ENCODE results near the gene PEAK3.

DNA sequence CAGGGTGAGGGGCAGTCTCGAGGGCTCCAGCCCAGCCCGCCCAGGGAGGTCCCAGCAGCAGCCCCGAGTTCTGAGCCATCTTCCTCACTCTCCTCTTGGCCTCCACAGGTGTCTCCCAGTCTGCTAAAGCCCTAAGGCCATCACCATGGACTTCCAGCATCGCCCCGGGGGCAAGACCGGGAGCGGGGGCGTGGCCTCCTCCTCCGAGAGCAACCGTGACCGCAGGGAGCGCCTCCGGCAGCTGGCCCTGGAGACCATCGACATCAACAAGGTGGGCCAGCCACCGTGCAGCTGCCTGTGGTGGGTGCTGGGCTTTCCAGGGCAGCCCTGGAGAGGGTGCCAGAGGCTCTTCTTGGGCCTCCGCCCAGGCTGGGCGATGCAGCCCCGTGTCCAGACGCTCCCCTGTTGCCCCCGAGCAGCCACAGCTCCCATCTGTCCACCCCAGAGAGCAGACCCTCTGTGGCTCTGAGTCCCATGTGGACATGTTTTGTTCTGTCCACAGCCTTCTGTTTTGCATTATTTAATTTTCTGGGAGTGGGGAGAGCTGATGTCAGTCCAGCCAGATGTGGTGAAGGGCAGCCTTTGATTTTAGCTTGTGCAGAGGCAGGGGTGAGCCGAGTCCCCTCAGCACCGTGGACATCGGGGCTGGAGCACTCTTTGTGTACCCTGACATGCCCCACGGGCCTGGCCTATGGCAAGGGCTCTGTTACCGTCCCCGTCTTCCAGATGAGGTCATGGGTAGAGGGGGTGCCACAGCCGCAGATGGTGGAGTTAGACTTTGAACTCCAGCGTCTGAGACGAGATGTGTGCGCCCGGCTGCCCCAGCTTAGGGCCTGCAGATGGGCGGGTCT is 38.5 kb downstream of the PEAK3 start:
- no peak for TF ChIP-seq EZH2 (IDR thresholded peaks at IDR 0.05; ENCODE audit: borderline replicate concordance, low read length)
- TF ChIP-seq, protein P1, sequence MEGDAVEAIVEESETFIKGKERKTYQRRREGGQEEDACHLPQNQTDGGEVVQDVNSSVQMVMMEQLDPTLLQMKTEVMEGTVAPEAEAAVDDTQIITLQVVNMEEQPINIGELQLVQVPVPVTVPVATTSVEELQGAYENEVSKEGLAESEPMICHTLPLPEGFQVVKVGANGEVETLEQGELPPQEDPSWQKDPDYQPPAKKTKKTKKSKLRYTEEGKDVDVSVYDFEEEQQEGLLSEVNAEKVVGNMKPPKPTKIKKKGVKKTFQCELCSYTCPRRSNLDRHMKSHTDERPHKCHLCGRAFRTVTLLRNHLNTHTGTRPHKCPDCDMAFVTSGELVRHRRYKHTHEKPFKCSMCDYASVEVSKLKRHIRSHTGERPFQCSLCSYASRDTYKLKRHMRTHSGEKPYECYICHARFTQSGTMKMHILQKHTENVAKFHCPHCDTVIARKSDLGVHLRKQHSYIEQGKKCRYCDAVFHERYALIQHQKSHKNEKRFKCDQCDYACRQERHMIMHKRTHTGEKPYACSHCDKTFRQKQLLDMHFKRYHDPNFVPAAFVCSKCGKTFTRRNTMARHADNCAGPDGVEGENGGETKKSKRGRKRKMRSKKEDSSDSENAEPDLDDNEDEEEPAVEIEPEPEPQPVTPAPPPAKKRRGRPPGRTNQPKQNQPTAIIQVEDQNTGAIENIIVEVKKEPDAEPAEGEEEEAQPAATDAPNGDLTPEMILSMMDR (conservative IDR thresholded peaks at IDR 0.05 in 1 of 2, IDR thresholded peaks at IDR 0.05 in 1 of 2; ENCODE audit: extremely low read depth in 1 of 2, insufficient read depth in 1 of 2, low read depth in 1 of 2, low read length in 2 of 2): no peak

All from mammary epithelial cell (primary cell).